ENCODE results near the gene TACC2. TPM values are rescaled to one million over a fixed set of nuclear protein-coding genes. Genes with fewer than 3 reads are reported as not detected.

Gene TACC2
- total and polyA plus RNA-seq, 2 experiments from 2014 or later = 75.7 to 98.0 TPM

DNA sequence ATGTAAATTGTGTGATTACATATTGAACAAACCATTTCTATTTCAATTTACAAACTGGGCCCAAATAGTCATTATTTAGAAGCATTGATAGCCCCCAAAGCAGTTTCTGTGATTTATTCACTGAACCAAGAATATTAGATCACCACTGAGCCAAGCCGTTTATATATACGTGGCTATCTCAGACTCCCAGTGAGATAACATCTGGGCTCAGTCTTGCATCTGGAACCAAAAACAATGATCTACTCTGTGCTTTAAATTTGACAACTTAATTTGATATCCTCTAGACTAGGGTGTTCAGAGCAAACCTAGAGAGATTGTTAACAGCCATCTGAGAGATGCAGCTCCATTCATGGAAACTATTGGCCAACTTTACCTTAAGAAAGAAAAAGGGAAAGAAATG is 240.7 kb downstream of the TACC2 start:
- H3K27ac ChIP-seq = no peak overlapping the region
- TF ChIP-seq CTCF (IDR thresholded peaks at IDR 0.05; ENCODE audit: low read depth, low read length) = no peak
- peaks cover 5% of the 10 kb centered on the region for H3K4me1 ChIP-seq (ENCODE audit: low read depth)
- H3K4me3 ChIP-seq = no peak overlapping the region
- H3K9me3 ChIP-seq (ENCODE audit: low read depth) = no peaks in the 10 kb centered on the region
- H3K36me3 ChIP-seq = peaks cover 53% of the 10 kb centered on the region
- H3K27me3 ChIP-seq = no peaks in the 10 kb centered on the region
- DNase-seq (ENCODE audit: low read depth in 1 of 2, low spot score in 1 of 2) = no peak

DNA sequence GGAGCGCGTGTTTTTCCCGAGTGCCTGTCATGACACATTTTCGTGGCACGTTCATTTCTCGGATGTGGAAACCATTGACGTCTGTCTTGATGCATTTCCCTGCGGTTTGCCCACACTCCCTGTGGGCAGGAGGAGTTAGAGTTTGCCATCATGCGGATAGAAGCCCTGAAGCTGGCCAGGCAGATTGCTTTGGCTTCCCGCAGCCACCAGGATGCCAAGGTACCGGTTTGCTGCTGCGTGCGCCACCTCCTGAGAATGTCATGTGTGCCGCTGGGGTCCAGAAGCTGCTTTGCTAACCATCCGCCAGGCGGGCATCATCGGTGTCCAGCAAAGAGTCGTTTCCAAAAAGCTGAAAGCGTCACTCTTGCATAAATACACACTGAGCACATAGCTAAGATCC is 241.3 kb downstream of the TACC2 start:
- Histone ChIP-seq H3K4me3 (no peak overlapping the region), H3K27me3 (no peaks in the 10 kb centered on the region), H3K36me3 (peaks cover 50% of the 10 kb centered on the region), H3K4me1 (ENCODE audit: low read depth) (peaks cover 5% of the 10 kb centered on the region), H3K9me3 (ENCODE audit: low read depth) (no peaks in the 10 kb centered on the region), H3K27ac (no peak overlapping the region)
- no peak for DNase-seq (ENCODE audit: low read depth in 1 of 2, low spot score in 1 of 2)
- TF ChIP-seq CTCF (IDR thresholded peaks at IDR 0.05; ENCODE audit: low read depth, low read length) = no peak

DNA sequence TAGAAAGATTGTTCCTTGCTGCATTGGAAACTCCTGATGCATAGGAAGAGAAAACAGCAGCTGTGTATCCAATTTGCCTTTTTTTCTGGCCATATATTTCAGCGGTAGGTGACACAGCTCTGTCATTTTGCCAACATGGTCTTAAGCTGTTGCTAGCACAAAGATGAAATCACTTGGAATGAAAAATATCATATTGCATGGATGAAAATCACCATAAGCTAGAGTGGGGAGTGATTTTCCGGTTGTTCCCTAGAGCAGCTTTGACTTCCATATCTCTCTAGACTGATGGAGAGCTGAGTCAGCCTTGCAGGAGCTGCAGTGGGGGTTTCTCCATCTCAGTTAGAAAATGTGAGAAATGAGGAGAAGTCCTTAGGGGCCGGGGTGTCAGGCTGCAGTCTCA is 243.8 kb downstream of the TACC2 start:
- no peaks in the 10 kb centered on the region for H3K27me3 ChIP-seq
- H3K4me1 ChIP-seq (ENCODE audit: low read depth) = peaks cover 19% of the 10 kb centered on the region
- peak overlapping the region; percentile 72 for H3K27ac ChIP-seq
- H3K36me3 ChIP-seq = peaks cover 35% of the 10 kb centered on the region
- no peaks in the 10 kb centered on the region for H3K9me3 ChIP-seq (ENCODE audit: low read depth)
- no peak for TF ChIP-seq CTCF (IDR thresholded peaks at IDR 0.05; ENCODE audit: low read depth, low read length)
- H3K4me3 ChIP-seq = no peak overlapping the region
- DNase-seq (ENCODE audit: low read depth in 1 of 2, low spot score in 1 of 2) = peak in 1 of 2 donors; percentile 78

- H3K36me3 ChIP-seq = peaks cover 42% of the 10 kb centered on the region
- no peaks in the 10 kb centered on the region for H3K27me3 ChIP-seq
- TF ChIP-seq CTCF (IDR thresholded peaks at IDR 0.05; ENCODE audit: low read depth, low read length) = no peak
- H3K4me1 ChIP-seq (ENCODE audit: low read depth) = peaks cover 19% of the 10 kb centered on the region
- no peak overlapping the region for H3K4me3 ChIP-seq
- no peaks in the 10 kb centered on the region for H3K9me3 ChIP-seq (ENCODE audit: low read depth)
- peak overlapping the region; percentile 72 for H3K27ac ChIP-seq
- peak in 1 of 2 donors; percentile 49 for DNase-seq (ENCODE audit: low read depth in 1 of 2, low spot score in 1 of 2)
Measured at GRCh38 chr10:122233857-122234348, 244.9 kb downstream of the TACC2 start.

DNA sequence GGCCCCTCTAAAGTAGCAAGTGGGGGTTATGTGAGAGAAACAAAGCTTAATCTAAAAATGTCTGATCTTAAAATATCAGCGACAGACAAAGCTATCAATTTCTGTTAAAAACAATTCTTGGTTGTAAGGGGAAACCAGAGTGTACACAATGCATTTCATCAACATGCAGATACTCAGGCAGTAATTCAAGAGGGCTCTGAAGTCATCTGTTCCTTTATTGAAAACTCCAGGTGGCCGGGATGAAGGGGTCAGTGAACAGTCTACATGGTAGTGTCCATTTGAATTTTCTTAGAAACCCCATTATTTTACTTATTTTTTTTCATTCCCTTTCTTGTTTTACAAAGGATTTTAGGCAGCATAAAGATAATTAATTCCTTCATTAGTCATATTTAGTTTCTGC is 245.5 kb downstream of the TACC2 start:
- Histone ChIP-seq H3K9me3 (ENCODE audit: low read depth) (no peaks in the 10 kb centered on the region), H3K4me3 (no peak overlapping the region), H3K4me1 (ENCODE audit: low read depth) (peaks cover 19% of the 10 kb centered on the region), H3K36me3 (peaks cover 45% of the 10 kb centered on the region), H3K27me3 (no peaks in the 10 kb centered on the region), H3K27ac (peak overlapping the region; percentile 72)
- DNase-seq (ENCODE audit: low read depth in 1 of 2, low spot score in 1 of 2) = no peak
- TF ChIP-seq CTCF (IDR thresholded peaks at IDR 0.05; ENCODE audit: low read depth, low read length) = no peak

Data from cardiac muscle cell (in vitro differentiated cells and primary cell).